Measurements from ENCODE around the gene FAM174C.

FAM174C gene

GRCh38 chr19:1275260-1275975 is at the start of gene FAM174C:
TSS of gene FAM174C (plus strand) at chr19:1275530. CDS start at chr19:1275550, 20 bp downstream.
- peak; percentile 95 for DNase-seq

- DNase-seq: no peak
These were observed 49.2 kb upstream of the FAM174C start for GRCh38 chr19:1226227-1226518.

DNA sequence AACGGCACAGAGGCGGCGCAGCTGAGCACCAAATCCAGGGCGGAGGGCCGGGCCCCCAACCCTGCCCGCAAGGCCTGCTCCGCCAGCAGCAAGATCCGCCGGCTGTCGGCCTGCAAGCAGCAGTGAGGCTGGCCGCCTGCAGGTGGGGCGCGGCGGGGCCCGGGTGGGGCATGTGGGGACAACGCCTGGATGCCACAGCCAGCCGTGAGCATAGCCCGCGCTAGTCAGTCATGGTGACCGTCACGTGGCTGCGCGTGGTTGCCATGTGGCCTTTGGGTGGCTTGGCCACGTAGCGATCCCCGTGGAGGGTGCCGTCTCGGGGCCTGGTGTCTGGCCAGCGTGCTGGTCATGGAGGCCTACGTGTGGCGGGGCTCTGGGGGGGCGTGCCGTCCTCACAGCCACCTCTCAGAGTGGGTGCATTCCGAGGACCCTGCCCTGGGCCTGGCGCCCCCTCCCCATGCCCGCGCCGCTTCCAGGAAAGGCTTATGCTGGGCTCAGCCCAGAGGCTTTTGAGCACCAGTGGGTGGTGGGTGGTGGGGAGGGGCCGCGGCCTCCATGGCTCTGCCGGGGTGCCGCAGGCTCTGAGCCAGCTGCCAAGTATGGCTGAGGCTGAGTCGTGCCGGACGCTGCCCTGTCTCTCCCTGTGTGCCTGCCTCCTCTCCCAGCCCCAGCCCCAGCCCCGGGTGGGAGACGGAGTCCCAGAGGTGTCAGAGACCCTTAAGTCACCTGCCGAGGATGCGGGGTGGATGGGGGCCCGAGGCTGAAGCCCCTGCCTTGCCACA is 48.6 kb upstream of the FAM174C start:
- DNase-seq: no peak

GRCh38 chr19:1227304-1228054 is 47.9 kb upstream of the FAM174C start:
- DNase-seq: no peak

- DNase-seq: no peak
These were observed 47.0 kb upstream of the FAM174C start for GRCh38 chr19:1228161-1228957.

DNA sequence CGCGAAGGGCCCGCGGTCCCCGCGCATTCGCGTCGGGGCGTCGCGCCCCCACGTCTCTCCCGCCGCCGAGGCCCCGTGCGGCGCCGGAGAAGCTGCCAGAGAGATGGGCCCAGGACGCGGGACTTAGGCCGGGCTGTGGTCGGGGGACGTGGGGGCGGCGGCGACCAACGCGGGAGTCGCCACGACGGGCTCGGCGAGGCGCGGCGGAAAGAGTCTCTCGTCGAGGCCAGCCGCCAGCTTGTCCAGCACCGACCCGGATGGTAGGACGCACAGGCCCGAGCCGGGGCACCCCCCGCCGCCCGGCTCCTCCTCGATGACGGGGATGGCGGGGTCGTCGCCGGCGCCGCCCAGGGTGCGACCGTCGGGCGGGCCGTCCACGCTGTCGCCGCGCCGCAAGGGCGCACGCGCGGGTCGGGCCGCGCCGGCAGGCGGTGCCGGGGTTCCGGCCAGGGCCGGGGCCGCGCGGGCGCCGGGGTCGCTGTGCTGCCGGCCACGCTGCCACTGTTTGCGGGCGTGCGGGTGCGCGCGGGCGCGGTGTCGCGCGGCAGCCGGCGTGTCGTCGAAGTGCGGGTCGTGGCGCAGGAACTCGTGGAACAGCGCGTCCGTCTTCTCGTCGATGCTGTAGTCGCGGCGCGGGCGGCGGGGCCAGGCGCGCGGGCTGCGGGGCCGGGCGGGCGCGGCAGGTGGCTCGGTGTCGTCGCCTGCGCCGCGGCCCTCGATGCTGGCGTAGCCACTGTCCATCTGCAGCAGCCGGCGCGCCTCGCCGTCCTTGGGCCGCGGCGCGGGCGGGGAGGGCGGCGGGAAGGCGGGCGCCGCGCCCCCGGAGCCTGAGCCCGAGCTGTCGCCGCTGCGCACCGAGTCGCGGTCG is 46.0 kb upstream of the FAM174C start:
- DNase-seq: no peak

DNA sequence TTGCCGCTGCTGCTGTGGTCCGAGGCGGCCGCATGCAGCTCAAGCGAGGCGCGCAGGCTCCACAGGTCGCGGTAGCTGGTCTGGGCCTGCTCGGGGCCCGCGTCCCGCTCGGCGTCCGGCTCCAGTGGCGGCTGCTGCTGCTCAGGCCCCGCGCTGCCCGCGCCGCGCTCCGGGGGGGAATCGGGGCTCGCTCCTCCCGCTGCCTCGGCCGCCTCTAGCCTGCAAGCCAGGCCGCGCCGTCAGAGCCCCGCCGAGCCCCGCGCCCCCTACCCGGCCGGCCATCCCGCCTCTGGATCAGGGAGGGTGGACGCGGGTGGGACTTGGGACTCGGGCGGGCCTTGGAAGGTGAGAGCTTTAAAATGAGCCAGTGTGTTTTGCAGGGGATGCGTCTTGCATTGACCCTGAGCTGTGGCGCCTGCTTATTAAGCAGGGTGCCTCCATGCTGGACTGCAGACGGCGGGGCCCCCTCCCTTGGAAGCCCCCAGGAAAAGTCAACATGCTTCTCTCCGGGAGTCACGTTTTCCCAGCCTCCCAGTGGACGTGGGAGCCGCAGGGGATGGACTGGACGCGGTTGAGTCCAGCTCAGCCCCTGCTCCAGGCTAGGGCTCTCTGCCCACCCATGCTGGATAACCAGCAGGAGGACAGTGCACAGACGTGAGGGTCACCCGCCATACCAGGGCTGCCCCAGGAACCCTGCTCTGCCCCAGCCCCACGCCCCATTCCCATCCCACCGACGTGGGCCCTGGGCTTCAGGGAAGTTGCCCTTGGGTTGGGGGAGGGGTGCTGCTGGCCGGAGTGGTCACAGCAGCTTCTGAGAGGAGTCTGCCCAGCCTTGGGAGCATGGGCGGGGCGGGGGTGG is 45.2 kb upstream of the FAM174C start:
- no peak for DNase-seq

DNA sequence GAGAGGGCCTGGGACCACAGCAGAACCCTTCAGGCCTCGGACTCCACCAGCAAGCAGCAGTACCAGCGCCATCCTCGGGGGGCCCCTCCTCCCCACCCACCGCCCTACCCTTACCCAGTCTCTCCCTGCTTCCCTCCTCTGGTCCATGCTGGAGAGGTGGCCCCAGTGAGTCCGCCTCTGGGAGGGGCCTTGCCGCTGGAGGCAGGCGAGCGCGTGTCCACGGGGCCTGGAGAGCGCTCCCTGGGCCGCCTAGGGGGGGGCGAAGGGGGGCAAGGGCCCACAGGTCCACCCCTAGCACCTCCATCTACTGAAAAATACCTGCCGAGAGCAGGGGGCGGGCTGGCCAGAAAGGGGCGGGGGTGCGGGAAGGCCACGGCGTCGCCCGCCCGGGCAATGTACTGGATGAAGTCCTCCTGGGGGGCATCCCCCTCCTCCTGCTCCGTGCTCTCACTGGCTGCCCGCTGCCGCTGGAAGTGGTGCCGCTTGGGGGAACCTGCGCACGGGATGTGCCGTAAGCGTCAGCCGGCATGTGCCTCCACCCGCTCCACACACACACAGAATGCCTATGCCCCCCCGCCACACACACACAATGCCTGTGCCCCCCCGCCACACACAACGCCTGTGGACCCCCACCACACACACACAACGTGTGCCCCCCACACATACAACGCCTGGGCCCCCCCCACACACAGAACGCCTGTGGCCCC is 44.4 kb upstream of the FAM174C start:
- no peak for DNase-seq

- no peak for DNase-seq
These were observed 43.3 kb upstream of the FAM174C start for GRCh38 chr19:1231729-1232637.

DNA sequence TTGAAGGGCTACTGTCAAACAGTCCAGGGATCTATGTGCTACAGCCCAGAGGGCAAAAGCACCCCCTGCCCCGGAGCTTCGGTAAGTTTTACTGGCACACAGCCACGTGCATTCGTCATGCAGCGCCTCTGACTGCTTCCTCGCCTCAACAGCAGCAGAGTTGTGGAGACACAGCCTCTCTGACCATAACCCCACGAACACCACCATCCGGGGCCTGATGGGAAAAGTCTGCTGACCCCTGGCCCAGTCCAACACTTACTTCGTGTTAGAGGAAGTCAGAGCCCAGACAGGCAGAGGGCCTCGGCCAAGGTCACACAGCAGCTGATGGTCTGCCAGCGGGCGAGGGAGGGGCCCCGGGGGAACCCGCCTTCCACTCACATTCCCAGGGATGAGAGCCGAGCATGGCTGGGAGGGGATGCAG is 42.7 kb upstream of the FAM174C start:
- no peak for DNase-seq

GRCh38 chr19:1233115-1233667 is 42.1 kb upstream of the FAM174C start:
- DNase-seq: no peak

DNA sequence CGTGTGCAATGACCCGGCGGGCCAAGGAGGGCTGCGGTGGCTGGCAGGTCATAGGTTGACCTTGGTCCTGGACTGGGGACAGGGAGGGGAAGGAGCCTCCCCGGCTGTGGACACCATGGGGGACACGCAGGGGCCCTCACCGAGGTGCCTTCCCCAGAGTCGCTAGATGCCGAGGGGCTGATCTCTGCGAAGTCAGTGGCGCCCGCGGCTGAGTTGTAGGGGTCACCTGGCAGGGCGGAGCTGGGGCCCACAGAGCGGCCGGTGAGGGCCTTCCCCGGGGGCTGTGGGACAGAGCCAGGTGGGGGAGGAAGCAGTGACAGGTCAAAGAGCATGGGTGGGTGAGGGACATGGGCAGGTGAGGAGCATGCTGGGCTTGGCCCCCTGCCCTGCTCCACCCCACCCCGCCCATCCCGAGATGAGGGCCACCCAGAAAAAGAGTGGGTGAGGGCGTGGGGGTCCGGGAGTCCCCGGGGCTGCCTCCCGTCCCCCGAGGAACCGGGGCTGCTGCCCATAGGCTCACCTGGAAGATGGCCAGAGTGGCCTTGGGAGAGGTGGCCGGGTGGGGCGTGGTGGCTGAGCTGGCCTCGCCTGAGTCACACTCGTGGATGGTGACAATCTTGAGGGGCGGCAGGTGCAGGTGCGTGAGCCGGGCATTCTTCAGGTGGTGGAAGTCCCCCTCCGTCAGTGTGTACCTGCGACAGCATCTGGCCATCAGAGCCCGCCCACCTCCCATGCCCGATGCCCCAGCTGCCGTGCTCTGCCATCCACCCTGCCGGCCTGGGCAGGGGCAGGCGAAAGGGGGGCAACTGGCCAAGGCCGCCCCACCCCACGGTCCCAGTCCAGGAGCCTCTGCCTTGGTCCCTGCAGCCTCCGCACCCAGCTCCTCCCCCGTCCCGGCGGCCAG is 41.0 kb upstream of the FAM174C start:
- no peak for DNase-seq

GRCh38 chr19:1234955-1235380 is 40.4 kb upstream of the FAM174C start:
- no peak for DNase-seq

DNA sequence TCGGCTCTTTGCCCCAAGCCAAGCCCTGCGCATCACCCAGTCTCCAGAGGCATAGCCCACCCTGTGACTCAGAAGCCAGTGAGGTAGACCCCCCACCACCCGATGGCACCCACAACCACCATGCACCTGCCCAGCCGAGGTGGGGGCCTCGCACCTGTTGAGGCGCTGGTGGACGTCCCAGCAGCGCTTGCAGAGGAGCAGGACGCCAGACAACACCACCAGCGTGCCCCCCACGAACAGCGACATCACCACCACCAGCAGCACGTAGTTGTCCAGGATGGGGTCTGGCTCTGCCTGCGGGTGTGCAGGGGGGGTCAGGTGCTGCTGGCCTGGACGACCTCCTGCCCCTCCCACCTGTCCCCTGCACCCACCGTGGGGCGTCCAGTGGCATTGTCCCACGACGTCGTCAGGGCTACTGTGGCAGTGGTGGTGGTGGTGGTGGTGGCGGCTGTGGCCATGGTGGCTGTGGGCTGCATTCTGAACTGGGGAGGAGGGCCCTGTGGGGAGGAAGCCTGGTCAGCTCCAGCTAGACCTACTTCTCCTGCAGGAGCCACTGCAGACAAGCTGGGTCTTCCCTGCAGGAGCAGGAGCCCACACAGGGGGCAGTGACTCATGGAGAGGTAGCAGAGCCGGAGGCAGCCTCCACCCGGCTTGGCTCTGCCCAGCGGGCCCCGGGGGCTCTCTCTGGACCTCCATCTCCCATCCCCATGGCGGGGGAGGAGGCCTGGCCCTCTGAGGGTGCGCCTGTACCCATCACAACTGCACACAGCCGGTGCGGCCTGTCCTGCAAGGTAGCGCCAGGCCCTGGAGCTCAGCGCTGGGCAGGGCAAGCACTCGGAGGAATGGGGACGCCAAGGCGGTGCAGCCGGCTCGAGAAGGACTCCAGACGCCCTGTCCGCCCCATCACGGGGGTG is 39.4 kb upstream of the FAM174C start:
- no peak for DNase-seq

- peak; percentile 36 for DNase-seq
These were observed 38.8 kb upstream of the FAM174C start for GRCh38 chr19:1236576-1236975.

DNA sequence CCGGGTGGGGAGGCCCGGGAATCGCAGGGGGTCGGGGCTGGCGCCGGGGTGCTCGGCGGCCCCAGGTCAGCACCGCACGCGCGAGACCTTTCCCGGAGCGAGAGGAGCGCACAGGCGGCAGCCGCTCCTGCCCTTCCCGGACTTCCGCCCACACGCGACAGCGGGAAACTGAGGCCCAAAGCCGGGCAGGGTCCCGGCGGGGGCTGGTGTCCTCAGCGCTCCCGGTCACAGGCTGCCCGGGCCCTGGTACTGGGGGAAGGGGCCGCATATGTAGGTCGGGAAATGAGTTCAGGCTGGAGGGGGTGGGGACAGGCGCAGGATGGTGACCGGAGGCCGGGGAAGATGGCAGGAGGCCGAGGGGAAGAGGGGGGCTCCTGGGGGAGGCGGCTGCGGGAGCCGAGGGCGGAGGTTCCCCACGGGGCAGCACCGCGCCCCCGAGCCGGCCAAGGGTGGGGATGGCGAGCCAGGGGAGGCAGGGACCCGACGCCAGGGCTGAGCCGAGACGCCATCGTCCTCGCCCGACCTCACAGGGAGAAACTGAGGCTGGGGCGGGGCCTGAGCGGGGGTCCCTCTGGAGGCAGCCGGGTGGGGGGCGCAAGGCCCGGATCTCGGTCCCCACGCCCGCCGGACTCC is 38.2 kb upstream of the FAM174C start:
- no peak for DNase-seq

All from NCI-H2171 treated with DMSO at 0.1 percent for 48 hours (cell line).